Measurements from ENCODE around the gene TMEM185A. TPM values are rescaled to one million over a fixed set of nuclear protein-coding genes. Genes with fewer than 3 reads are reported as not detected.

TMEM185A gene
- total and polyA plus RNA-seq, 2 of the 4 experiments (the other 2 are of a cell fraction) = 9.7 to 12.2 TPM

DNA sequence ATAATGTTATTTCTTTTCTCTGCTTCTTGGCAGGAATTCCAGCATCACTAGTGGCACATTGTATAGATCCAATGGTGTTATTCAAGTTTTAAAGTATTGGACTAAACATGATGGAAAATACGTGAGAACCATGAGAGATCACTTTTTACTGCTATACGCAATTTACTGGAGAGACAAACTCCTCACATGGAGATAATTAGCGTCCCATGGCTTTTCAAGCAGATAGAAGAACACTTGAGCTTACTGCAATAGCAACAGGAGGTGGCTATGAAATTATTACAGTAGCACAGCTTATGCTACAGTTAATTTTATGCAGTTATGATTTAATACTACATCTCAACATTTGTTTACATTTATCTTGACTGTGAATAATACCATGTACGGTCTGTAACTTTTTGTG, 11.9 kb upstream of the TMEM185A start:
- no CpG with 5 or more reads among the region's 4 CpGs for WGBS, 2 experiments (ENCODE audit: extremely low coverage in 2 of 2, insufficient read length in 1 of 2)
- Histone ChIP-seq H4K5ac (ENCODE audit: low read depth, low read length) (no peak overlapping the region), H3K23ac (ENCODE audit: low read depth, low read length) (no peak overlapping the region), H3K36me3 (ENCODE audit: control insufficient read depth, insufficient read depth, low read length) (no peaks in the 10 kb centered on the region), H2BK15ac (ENCODE audit: low read depth, low read length) (no peak overlapping the region), H2BK20ac (ENCODE audit: low read depth, low read length) (no peak overlapping the region), H3K9ac (ENCODE audit: low read depth, low read length) (no peak overlapping the region), H2BK120ac (ENCODE audit: low read depth, low read length) (no peak overlapping the region), H4K91ac (ENCODE audit: insufficient read depth, low read depth, low read length) (no peak overlapping the region), H3K79me1 (ENCODE audit: low read depth in 1 of 2, low read length in 2 of 2) (no peaks in the 10 kb centered on the region), H3K18ac (ENCODE audit: low read depth, low read length) (no peak overlapping the region), H3K14ac (replicated peaks; ENCODE audit: low read depth, low read length) (no peak overlapping the region), H2AK5ac (ENCODE audit: low read depth, low read length) (no peak overlapping the region), H3K9me1 (ENCODE audit: insufficient read depth, low read length) (no peaks in the 10 kb centered on the region), H3K4me2 (ENCODE audit: low read depth, low read length) (no peak overlapping the region), H3K27ac (ENCODE audit: insufficient read depth, low read length) (no peak overlapping the region), H2AK9ac (replicated peaks; ENCODE audit: low read depth, low read length, poor library complexity) (no peak overlapping the region), H2AFZ (replicated peaks; ENCODE audit: low read length, poor library complexity) (no peak overlapping the region), H3K9me3 (ENCODE audit: control insufficient read depth, insufficient read depth, low read length) (no peaks in the 10 kb centered on the region), H3K4me3 (ENCODE audit: insufficient read depth, low read depth, low read length) (no peak overlapping the region), H3K4me1 (ENCODE audit: control insufficient read depth, insufficient read depth, low read length) (no peaks in the 10 kb centered on the region), H4K8ac (ENCODE audit: low read depth in 2 of 2, low read length in 2 of 2) (no peak overlapping the region), H3K4ac (ENCODE audit: low read depth, low read length) (no peak overlapping the region), H4K20me1 (ENCODE audit: insufficient read depth, low read length) (no peaks in the 10 kb centered on the region), H2BK5ac (ENCODE audit: low read depth, low read length, poor library complexity, severe bottlenecking) (no peak overlapping the region), H3K56ac (ENCODE audit: extremely low read depth, insufficient read depth, low read length) (no peak overlapping the region), H3K27me3 (ENCODE audit: control insufficient read depth, insufficient read depth, low read length) (peaks cover 8% of the 10 kb centered on the region)
- POLR2A ChIA-PET (ENCODE audit: unreplicated experiment) = no interaction called here
- dilution Hi-C loops (cut with HindIII; ENCODE audit: low sequenced_read_pairs, unreplicated experiment) (no loop called here), in situ Hi-C loops (cut with MboI; ENCODE audit: low sequenced_read_pairs) (no loop called here), intact Hi-C loops (cut with micrococcal nuclease) (no loop called here)
- BruUV-seq (replicated peaks) = no TSS peak
- no peak for DNase-seq
- CTCF ChIA-PET = no interaction called here
- no peak for ATAC-seq (ENCODE audit: low read depth)
- TF ChIP-seq RFX5 (IDR thresholded peaks at IDR 0.05; ENCODE audit: low read depth, low read length) = no peak
- no peak for TF ChIP-seq BHLHE40 (IDR thresholded peaks at IDR 0.05; ENCODE audit: low read depth, low read length)
- no peak for TF ChIP-seq CHD1 (IDR thresholded peaks at IDR 0.05; ENCODE audit: low read depth, low read length)
- no peak for TF ChIP-seq RCOR1 (IDR thresholded peaks at IDR 0.05; ENCODE audit: insufficient replicate concordance, low read length)
- TF ChIP-seq MAZ (IDR thresholded peaks at IDR 0.05; ENCODE audit: borderline replicate concordance, low read depth, low read length) = no peak
- TF ChIP-seq MXI1 (IDR thresholded peaks at IDR 0.05; ENCODE audit: borderline replicate concordance, low read depth, low read length) = no peak
- TF ChIP-seq, protein P1, sequence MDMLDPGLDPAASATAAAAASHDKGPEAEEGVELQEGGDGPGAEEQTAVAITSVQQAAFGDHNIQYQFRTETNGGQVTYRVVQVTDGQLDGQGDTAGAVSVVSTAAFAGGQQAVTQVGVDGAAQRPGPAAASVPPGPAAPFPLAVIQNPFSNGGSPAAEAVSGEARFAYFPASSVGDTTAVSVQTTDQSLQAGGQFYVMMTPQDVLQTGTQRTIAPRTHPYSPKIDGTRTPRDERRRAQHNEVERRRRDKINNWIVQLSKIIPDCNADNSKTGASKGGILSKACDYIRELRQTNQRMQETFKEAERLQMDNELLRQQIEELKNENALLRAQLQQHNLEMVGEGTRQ (IDR thresholded peaks at IDR 0.05; ENCODE audit: low read depth, low read length) = no peak

All from IMR-90 (cell line).